Esophagus (tissue), 2 donors: Measurements from ENCODE around the gene MRPL30. TPM values are rescaled to one million over a fixed set of nuclear protein-coding genes. Genes with fewer than 3 reads are reported as not detected.
"Not testable (repeated sequence)": the region's sequence is repeated elsewhere in the genome, so short reads cannot be mapped to it uniquely, and the experiment has no call there.

Experiments
- H3K27ac ChIP-seq, 2 donors: one replicate each; pipeline ENCODE4 v1.5.1; 2013; ENCODE audit warnings: low read depth in 2 of 2, mild to moderate bottlenecking in 2 of 2, inconsistent platforms in 1 of 2, low read length in 1 of 2, moderate library complexity in 1 of 2
- H3K27me3 ChIP-seq, 2 donors: one replicate each; pipeline ENCODE4 v1.6.1; 2013; ENCODE audit warnings: low read length in 2 of 2, control low read depth in 1 of 2, mild to moderate bottlenecking in 1 of 2; ENCODE audit not compliant: insufficient read depth in 2 of 2, control insufficient read depth in 1 of 2
- H3K36me3 ChIP-seq, 2 donors: one replicate each; pipeline ENCODE4 v1.6.1; 2013; ENCODE audit warnings: low read length in 1 of 2; ENCODE audit not compliant: control insufficient read depth in 2 of 2, insufficient read depth in 2 of 2
- H3K4me1 ChIP-seq, 2 donors: one replicate each; pipeline ENCODE4 v1.6.1; 2013; ENCODE audit warnings: low read length in 1 of 2; ENCODE audit not compliant: control insufficient read depth in 2 of 2, insufficient read depth in 2 of 2
- H3K4me3 ChIP-seq, 2 donors: one replicate each; pipeline ENCODE4 v1.5.1; 2013; ENCODE audit warnings: low read length in 2 of 2, mild to moderate bottlenecking in 2 of 2, low read depth in 1 of 2, moderate library complexity in 1 of 2
- H3K9me3 ChIP-seq, 2 donors: one replicate each; pipeline ENCODE4 v1.6.1; 2013; ENCODE audit warnings: mild to moderate bottlenecking in 2 of 2, low read depth in 1 of 2, low read length in 1 of 2, moderate library complexity in 1 of 2; ENCODE audit not compliant: control insufficient read depth in 2 of 2, insufficient read depth in 1 of 2
- WGBS, 2 donors: extraction: QIAGEN DNeasy Blood & Tissue Kit; methylation state at CpG; one replicate each; pipeline ENCODE4 v1.1.7; 2013; 5-methylcytosine and 5-hydroxymethylcytosine counted together
- polyA plus RNA-seq, 2 donors: library from polyadenylated mRNA; stranded (reverse); fragments of 200-250 nt; gene quantifications; one replicate each; pipeline ENCODE4 v1.2.3, GENCODE V29; 2013
- donor health status: healthy with polysubstance abuse.
- donor health status: Bipolar disorder and iron deficiency.

Gene MRPL30
- polyA plus RNA-seq, 2 donors, result 20.4 to 21.8 TPM

DNA sequence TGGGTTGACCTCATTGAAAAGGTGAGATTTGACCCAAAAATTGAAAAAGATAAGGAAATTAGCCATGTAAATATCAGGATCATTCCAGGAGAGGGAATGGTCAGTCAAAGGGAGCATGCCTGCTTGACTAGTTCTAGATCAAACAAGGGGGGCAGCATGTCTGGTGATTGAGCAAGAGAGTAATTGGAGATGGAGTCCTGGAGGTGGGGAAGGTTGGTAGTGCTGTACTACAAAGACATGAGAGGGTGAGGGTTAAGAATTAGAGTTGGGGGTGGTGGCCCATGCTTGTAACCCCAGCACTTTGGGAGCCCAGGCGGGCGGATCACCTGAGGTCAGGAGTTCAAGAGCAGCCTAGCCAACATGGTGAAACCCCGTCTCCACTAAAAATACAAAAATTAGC lies 2.0 kb downstream of the MRPL30 start:
- Histone ChIP-seq H3K4me1 (no peaks in the 10 kb centered on the region), H3K9me3 (no peaks in the 10 kb centered on the region), H3K27me3 (no peaks in the 10 kb centered on the region), H3K36me3 (peaks cover 0 to 2% of the 10 kb centered on the region in 2 donors), H3K4me3 (no peak overlapping the region), H3K27ac (no peak overlapping the region)
- WGBS, 2 donors, result 92 to 97% methylated on average over 3 of the region's 3 CpGs

DNA sequence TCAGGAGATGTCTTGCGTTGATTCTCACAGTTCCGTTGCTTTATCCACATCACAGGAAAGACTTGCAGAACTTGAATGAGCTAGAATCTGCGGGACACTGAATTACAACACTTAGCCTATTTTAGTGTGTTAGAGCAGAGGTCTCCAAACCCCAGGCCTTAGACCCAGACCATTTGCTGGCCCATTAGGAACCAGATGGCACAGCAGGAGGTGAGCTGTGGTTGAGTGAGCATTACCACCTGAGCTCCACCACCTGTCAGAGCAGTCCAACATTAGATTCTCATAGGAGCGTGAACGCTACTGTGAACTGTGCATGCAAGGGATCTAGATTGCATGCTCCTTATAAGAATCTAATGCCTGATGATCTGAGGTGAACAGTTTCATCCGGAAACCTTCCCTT lies 3.8 kb downstream of the MRPL30 start:
- Histone ChIP-seq H3K36me3 (peaks cover 0 to 2% of the 10 kb centered on the region in 2 donors), H3K4me3 (no peak overlapping the region), H3K27ac (no peak overlapping the region), H3K27me3 (no peaks in the 10 kb centered on the region), H3K4me1 (no peaks in the 10 kb centered on the region), H3K9me3 (no peaks in the 10 kb centered on the region)
- WGBS, 2 donors, result 62 to 64% methylated on average over 6 of the region's 6 CpGs

DNA sequence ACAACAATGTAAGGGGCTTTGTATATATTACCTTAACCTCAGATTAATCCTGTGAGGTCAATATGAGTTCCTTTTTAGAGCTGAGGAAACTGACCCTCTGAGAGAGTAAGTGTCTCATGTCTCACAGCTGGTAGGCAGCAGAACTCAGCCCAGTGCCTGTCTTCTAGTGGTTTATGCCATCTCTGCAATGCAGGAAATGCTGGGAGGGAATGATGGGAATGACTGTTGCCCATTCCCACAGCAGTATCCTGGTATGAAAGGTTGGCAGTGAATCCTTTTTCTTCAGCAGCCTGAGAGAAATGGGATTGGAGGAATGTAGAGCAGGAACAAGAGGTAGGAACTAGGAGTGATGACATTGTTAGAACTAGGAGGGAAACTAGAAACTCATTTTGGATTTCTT lies 6.0 kb downstream of the MRPL30 start:
- Histone ChIP-seq H3K4me1 (no peaks in the 10 kb centered on the region), H3K27me3 (no peaks in the 10 kb centered on the region), H3K27ac (no peak overlapping the region), H3K9me3 (no peaks in the 10 kb centered on the region), H3K36me3 (peaks cover 0 to 2% of the 10 kb centered on the region in 2 donors), H3K4me3 (no peak overlapping the region)

DNA sequence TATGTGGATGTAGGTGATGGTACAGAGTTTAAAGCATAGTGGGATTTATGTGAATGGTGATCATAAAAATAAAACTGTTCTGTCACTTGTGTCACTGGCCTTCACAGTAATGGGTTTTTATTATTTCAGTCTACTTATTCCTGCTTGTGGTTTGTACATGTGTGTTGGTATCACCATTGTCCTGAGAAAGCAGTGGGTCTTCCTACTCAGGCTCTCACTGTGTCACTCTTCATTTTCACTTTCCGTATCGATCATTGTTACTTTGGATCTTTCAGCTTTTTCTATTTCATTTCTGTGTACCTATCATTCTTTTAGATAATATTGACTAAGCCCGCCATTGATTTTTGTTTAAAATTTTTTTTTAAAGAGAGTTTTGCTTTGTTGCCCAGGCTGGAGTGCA lies 7.4 kb downstream of the MRPL30 start:
- Histone ChIP-seq H3K9me3 (no peaks in the 10 kb centered on the region), H3K4me3 (no peak overlapping the region), H3K27ac (no peak overlapping the region), H3K36me3 (peaks cover 0 to 2% of the 10 kb centered on the region in 2 donors), H3K4me1 (no peaks in the 10 kb centered on the region), H3K27me3 (no peaks in the 10 kb centered on the region)
- WGBS, 2 donors, result 96% methylated on average over 3 of the region's 3 CpGs

DNA sequence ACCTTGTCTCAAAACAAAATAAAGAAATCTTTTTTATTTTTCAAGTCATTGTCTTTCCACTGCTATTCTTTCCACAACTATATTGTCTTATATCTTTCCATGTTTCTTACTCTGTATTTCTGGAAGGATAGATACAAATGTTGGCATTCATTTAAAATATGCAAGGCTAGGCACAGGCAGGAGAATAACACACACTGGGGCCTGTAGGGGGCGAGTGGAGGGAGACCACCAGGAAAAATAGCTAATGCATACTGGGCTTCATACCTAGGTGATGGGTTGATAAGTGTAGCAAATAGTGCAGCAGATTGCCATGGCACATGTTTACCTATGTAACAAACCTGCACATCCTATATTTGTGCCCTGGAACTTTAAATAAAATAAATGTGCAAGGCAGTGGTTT lies 9.6 kb downstream of the MRPL30 start:
- WGBS, 2 donors, result 79 to 97% methylated on average over 1 of the region's 1 CpG
- H3K27me3 ChIP-seq, result no peaks in the 10 kb centered on the region
- H3K4me3 ChIP-seq, result no peak overlapping the region
- no peaks in the 10 kb centered on the region for H3K4me1 ChIP-seq
- H3K36me3 ChIP-seq, result peaks cover 0 to 2% of the 10 kb centered on the region in 2 donors
- no peak overlapping the region for H3K27ac ChIP-seq
- no peaks in the 10 kb centered on the region for H3K9me3 ChIP-seq

DNA sequence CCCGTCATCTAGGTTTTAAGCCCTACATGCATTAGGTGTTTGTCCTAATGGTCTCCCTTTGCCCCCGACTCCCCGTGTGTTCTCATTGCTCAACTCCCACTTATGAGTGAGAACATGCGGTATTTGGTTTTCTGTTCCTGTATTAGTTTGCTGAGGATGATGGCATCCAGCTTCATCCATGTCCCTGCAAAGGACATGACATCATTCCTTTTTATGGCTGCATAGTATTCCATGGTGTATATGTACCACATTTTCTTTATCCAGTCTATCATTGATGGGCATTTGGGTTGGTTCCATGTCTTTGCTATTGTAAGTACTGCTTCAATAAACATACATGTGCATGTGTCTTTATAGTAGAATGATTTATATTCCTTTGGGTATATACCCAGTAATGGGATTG lies 11.4 kb downstream of the MRPL30 start:
- WGBS, 2 donors, result 96 to 99% methylated on average over 4 of the region's 4 CpGs
- H3K4me3 ChIP-seq, H3K9me3 ChIP-seq, H3K27ac ChIP-seq, H3K27me3 ChIP-seq, H3K4me1 ChIP-seq, H3K36me3 ChIP-seq: not testable (repeated sequence)

DNA sequence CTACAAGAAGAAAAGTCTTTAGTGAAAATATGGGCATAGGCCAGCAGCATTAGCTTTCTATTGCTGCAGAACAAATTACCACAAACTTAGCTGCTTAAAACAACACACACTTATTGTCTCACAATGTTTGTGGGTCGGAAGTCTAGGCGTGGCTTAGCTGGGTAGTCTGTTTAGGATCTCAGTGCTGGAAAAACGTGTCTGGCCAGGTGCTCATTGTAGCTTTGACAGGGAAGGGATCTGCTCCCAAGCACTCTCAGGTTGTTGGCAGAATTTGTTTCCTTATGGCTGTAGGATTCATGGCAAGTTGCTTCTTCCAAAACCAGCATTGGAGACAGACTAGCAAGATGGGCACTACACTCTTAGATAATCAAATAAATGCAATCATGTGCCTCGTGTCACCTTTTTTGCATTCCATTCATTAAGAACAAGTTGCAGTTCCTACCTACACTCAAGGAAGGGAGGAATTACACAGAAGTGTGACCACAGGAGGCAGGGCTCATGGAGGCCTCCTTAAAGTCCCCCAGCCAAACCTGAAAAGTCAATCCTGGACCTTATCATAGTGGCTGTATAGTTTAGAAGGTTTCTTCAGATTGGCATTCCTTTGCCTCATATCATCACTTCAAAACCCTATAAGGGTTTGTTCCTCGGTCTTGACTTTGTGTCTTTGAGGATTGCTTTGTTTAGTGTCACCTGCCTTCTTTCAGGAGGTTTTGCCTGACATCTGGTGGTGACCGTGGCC lies 17.3 kb downstream of the MRPL30 start:
- Histone ChIP-seq H3K4me3 (no peak overlapping the region), H3K27ac (peak overlapping the region; percentile 66 to 80), H3K9me3 (no peaks in the 10 kb centered on the region), H3K36me3 (peaks cover 0 to 4% of the 10 kb centered on the region in 2 donors), H3K27me3 (no peaks in the 10 kb centered on the region), H3K4me1 (no peaks in the 10 kb centered on the region)
- WGBS, 2 donors, result 68 to 74% methylated on average over 6 of the region's 6 CpGs

DNA sequence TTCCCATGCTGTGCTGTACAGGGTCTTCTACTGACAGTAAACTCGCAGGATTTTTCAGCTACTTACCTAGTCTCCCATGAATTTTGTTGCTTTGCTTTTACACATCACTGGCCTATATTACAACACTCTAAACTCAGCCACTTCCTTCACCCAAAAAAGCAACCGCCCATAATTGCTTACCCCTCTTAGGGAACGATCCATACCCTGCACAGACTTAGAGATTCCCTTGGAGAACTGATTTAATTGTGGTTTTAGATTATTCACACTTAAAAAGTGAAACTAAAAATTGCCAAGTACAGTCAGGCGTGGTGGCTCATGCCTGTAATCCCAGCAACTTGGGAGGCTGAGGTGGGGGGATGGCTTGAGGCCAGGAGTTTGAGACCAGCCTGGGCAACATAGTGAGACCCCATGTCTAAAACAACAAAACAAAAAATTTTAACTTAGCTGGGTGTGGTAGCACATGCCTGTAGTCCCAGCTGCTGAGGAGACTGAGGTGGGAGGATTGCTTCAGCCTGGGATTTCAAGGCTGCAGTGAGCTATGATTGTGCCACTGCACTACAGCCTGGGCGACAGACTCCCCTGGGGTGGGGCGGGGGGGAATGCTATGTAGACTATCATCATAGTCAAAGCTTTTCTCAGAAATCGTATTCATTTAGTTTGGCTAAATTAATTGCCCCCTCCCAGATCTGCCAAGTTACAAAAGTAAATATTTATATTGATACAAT lies 19.3 kb downstream of the MRPL30 start:
- Histone ChIP-seq H3K9me3 (no peaks in the 10 kb centered on the region), H3K27ac (no peak overlapping the region), H3K27me3 (no peaks in the 10 kb centered on the region), H3K36me3 (peaks cover 0 to 4% of the 10 kb centered on the region in 2 donors), H3K4me1 (no peaks in the 10 kb centered on the region), H3K4me3 (no peak overlapping the region)
- WGBS, 2 donors, result 84 to 87% methylated on average over 7 of the region's 7 CpGs

DNA sequence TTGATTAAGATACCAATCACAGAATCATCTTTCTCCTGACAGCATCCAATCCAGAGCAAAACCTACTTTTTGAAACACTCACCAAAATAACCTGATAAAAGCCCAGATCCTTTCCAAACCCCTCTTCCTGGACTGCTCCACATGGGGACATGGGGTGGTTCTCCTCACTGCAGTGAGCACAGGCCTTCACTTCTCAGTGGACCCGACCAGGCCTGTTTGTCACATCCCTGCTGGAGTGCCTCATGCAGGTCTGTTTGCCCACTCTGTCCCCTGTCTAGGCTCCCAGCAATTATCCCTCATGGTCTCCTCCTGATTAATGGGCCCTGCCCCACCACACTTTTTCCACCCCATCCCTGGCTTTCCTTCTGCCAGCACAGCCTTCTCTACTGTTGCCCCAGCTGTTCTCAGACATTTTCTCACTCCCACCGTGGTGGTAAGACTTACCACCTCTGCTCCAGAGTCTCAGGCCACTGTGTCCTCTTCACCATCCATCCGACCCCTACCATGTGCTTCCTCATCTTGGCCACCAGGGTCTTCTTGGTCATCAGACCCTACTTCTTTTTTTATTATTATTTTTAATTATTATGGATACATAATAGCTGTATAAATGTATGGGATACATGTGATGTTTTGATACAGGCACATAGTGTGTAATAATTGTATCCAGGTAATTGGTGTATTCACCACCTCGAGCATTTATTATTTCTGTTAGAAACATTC lies 21.1 kb downstream of the MRPL30 start:
- no peaks in the 10 kb centered on the region for H3K36me3 ChIP-seq
- H3K9me3 ChIP-seq, result no peaks in the 10 kb centered on the region
- no peak overlapping the region for H3K27ac ChIP-seq
- no peak overlapping the region for H3K4me3 ChIP-seq
- WGBS, 2 donors, result 92% methylated on average over 4 of the region's 4 CpGs
- no peaks in the 10 kb centered on the region for H3K4me1 ChIP-seq
- no peaks in the 10 kb centered on the region for H3K27me3 ChIP-seq
